Measurements from ENCODE around the gene CDC42BPA. TPM values are rescaled to one million over a fixed set of nuclear protein-coding genes. Genes with fewer than 3 reads are reported as not detected.

CDC42BPA gene
- total RNA-seq, 3 donors from 2014 or later: 39.8 to 54.7 (median 46.7) TPM

DNA sequence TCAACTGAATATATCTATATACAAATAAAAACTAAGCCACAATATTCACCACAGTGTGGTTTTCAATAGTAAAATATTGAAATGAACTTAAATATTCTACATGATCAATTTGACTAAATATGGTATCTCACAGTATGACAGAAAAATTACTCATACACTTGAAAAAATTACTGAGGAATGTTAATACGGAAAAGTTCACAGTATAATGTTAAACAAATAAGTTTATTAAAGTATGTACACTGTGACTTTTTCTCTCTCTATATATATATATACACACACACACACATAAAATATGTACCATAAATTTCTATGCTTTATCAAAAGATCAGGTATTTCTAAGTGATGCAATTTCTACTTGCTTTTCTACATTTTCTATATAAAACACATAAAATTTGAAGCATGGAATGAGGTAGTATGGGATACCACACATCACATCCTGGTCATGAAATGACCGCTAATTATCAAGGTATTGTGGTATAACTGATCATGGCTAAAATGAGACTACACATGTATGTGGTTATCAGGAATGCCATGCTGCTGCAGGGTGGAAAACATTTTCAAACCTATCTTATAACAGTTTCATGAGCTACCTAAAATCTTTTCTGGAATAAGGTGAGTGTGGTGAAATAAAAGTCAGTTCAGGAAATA lies 102.3 kb downstream of the CDC42BPA start:
- Histone ChIP-seq H3K27me3 (no peaks in the 10 kb centered on the region), H3K4me1 (no peaks in the 10 kb centered on the region), H3K9me3 (no peaks in the 10 kb centered on the region), H3K27ac (no peak overlapping the region), H3K36me3 (no peaks in the 10 kb centered on the region), H3K4me3 (no peak overlapping the region)
- TF ChIP-seq POLR2AphosphoS5 (IDR thresholded peaks at IDR 0.05) (no peak), POLR2A (IDR thresholded peaks at IDR 0.05) (no peak)
- TF ChIP-seq, protein P1, sequence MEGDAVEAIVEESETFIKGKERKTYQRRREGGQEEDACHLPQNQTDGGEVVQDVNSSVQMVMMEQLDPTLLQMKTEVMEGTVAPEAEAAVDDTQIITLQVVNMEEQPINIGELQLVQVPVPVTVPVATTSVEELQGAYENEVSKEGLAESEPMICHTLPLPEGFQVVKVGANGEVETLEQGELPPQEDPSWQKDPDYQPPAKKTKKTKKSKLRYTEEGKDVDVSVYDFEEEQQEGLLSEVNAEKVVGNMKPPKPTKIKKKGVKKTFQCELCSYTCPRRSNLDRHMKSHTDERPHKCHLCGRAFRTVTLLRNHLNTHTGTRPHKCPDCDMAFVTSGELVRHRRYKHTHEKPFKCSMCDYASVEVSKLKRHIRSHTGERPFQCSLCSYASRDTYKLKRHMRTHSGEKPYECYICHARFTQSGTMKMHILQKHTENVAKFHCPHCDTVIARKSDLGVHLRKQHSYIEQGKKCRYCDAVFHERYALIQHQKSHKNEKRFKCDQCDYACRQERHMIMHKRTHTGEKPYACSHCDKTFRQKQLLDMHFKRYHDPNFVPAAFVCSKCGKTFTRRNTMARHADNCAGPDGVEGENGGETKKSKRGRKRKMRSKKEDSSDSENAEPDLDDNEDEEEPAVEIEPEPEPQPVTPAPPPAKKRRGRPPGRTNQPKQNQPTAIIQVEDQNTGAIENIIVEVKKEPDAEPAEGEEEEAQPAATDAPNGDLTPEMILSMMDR (IDR thresholded peaks at IDR 0.05): no peak
- no peak for DNase-seq (ENCODE audit: low spot score in 2 of 2)
- intact Hi-C loops (cut with DNase I; ENCODE audit: low total_unique reads): loop anchor here (10.0 kb wide), 1 partner anchor 279 kb away; no protein-coding TSS in a partner anchor

DNA sequence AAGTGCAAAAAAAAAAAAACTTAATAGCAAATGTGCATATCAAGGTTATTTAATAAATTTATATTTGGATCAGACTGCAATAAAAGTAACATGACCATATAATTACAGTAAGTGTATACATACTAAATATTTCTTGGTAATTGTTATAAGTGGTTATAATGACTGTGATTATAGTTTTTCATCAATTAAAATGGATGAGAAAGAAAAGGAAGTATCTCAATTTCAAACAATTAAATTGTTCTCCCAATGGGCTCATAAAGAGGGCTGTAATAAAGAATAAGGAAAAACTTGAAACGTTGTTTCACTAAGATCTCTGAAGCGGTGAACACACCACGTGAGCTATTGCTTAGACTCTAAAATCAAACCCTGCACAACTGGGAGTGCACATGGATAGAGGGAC lies 104.1 kb downstream of the CDC42BPA start:
- TF ChIP-seq, protein P1 (IDR thresholded peaks at IDR 0.05): no peak
- no peak for TF ChIP-seq POLR2A (IDR thresholded peaks at IDR 0.05)
- no peak for TF ChIP-seq POLR2AphosphoS5 (IDR thresholded peaks at IDR 0.05)
- Histone ChIP-seq H3K27me3 (no peaks in the 10 kb centered on the region), H3K4me1 (no peaks in the 10 kb centered on the region), H3K27ac (no peak overlapping the region), H3K4me3 (no peak overlapping the region), H3K9me3 (no peaks in the 10 kb centered on the region), H3K36me3 (no peaks in the 10 kb centered on the region)
- no peak for DNase-seq (ENCODE audit: low spot score in 2 of 2)
- intact Hi-C loops (cut with DNase I; ENCODE audit: low total_unique reads): loop anchor here (10.0 kb wide), 1 partner anchor 281 kb away; no protein-coding TSS in a partner anchor

DNA sequence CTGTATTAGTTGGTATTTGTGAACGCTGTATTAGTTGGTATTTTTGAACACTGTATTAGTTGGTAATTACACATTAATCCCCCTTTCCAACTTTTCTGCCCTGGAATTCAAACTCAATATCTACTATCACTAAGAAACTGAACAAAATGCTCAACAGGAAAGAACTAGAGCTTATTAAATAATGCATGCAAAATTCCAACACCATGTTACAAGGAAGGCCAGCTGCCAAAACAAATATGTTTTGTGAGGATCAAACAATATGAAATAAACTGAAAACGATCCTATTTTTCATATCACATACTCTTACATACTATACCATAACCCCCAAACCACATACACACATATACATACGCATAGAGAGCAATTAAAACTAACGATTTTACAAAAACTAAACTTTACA lies 104.9 kb downstream of the CDC42BPA start:
- intact Hi-C loops (cut with DNase I; ENCODE audit: low total_unique reads): loop anchor here (10.0 kb wide), 1 partner anchor 281 kb away; no protein-coding TSS in a partner anchor

DNA sequence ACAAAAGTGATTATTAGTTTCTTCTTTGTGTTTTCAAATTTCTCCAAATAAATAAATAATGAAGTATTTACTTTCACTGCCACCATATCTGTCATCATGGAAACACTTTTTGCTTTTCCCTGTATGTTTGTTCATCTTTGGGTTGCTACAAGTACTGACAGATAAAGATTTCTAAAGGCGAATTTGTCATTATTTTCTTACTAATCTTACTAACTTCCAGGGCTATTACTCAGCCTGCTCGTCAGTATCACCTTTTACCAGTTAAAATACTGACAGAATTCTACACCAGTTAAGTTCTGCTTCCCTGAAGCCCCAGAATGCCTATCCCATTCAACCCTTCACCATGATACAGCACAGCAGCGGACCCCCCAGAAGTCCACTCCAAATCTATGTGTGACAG lies 106.1 kb downstream of the CDC42BPA start:
- intact Hi-C loops (cut with DNase I; ENCODE audit: low total_unique reads): loop anchor here (10.0 kb wide), 1 partner anchor 283 kb away; no protein-coding TSS in a partner anchor
- no peaks in the 10 kb centered on the region for H3K36me3 ChIP-seq
- TF ChIP-seq POLR2AphosphoS5 (IDR thresholded peaks at IDR 0.05): no peak
- no peak for TF ChIP-seq POLR2A (IDR thresholded peaks at IDR 0.05)
- TF ChIP-seq, protein P1 (IDR thresholded peaks at IDR 0.05): no peak
- DNase-seq (ENCODE audit: low spot score in 2 of 2): no peak
- H3K4me1 ChIP-seq: no peaks in the 10 kb centered on the region
- no peak overlapping the region for H3K27ac ChIP-seq
- H3K4me3 ChIP-seq: no peak overlapping the region
- no peaks in the 10 kb centered on the region for H3K27me3 ChIP-seq
- no peaks in the 10 kb centered on the region for H3K9me3 ChIP-seq

More for the DNA sequence above, 104.9 kb downstream of the CDC42BPA start:
- Histone ChIP-seq H3K4me3 (no peak overlapping the region), H3K4me1 (no peaks in the 10 kb centered on the region), H3K27ac (no peak overlapping the region), H3K36me3 (no peaks in the 10 kb centered on the region), H3K9me3 (no peaks in the 10 kb centered on the region), H3K27me3 (no peaks in the 10 kb centered on the region)
- TF ChIP-seq POLR2AphosphoS5 (IDR thresholded peaks at IDR 0.05) (no peak), POLR2A (IDR thresholded peaks at IDR 0.05) (no peak)
- TF ChIP-seq, protein P1 (IDR thresholded peaks at IDR 0.05): no peak
- DNase-seq (ENCODE audit: low spot score in 2 of 2): no peak

DNA sequence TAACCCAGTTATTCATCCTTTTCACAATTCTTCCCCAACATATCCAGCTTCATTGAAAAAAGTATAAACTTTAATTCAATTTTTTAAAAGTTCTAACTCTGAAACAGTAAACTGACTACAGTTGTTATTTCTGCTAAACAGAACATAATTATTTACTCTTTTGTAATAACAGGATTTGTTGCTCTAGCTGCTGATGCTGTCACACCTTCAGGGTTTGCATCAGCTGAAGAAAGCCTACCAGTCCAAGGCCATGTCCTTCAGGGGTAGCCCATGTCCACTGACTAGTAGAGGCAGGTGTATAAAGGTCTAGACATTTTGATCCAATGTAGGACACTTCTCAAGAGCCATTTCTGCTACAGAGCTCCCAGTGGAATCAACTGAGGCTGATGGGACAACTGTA lies 107.7 kb downstream of the CDC42BPA start:
- Histone ChIP-seq H3K9me3 (no peaks in the 10 kb centered on the region), H3K4me3 (no peak overlapping the region), H3K4me1 (no peaks in the 10 kb centered on the region), H3K27ac (no peak overlapping the region), H3K36me3 (no peaks in the 10 kb centered on the region), H3K27me3 (no peaks in the 10 kb centered on the region)
- no peak for DNase-seq (ENCODE audit: low spot score in 2 of 2)
- TF ChIP-seq POLR2A (IDR thresholded peaks at IDR 0.05): no peak
- no peak for TF ChIP-seq POLR2AphosphoS5 (IDR thresholded peaks at IDR 0.05)
- TF ChIP-seq, protein P1 (IDR thresholded peaks at IDR 0.05): no peak
- intact Hi-C loops (cut with DNase I; ENCODE audit: low total_unique reads): loop anchor here (10.0 kb wide), 1 partner anchor 284 kb away; no protein-coding TSS in a partner anchor
